ENCODE data around the gene ANKLE2.

Gene ANKLE2

DNA sequence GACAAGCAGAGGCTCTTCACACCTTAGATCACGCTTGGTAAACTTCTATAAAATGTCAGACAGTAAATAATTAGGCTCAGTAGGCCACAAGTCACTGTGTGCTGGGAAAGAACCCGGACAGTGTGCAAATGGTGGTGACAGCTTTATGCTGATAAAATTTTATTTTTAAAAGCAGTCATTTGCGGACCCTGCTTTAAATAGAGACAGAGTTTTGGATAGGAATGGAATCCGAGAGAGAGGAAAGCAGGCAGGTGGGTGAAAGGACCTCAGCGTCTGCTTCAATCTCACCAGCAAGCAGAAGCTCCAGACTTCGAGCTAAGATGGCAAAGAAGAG lies 21.4 kb downstream of the ANKLE2 start:
- H3K4me3 ChIP-seq (ENCODE audit: low read depth, low read length), result no peak overlapping the region
- TF ChIP-seq ZNF521 (tag by site-specific recombination; IDR thresholded peaks at IDR 0.05) (no peak), ZNF274 (IDR thresholded peaks at IDR 0.05; ENCODE audit: low read length) (no peak), ZNF274 (tag by site-specific recombination; IDR thresholded peaks at IDR 0.05; ENCODE audit: borderline replicate concordance) (no peak), ZNF433 (tag by site-specific recombination; IDR thresholded peaks at IDR 0.05; ENCODE audit: low read depth) (no peak), ZNF549 (tag by site-specific recombination; IDR thresholded peaks at IDR 0.05) (no peak), ZNF558 (tag by site-specific recombination; IDR thresholded peaks at IDR 0.05) (no peak), ZNF747 (tag by site-specific recombination; IDR thresholded peaks at IDR 0.05) (no peak), ZNF658 (tag by site-specific recombination; IDR thresholded peaks at IDR 0.05) (no peak), GLIS1 (tag by site-specific recombination; IDR thresholded peaks at IDR 0.05) (no peak), ZFP37 (tag by site-specific recombination; IDR thresholded peaks at IDR 0.05) (no peak), ZNF510 (tag by site-specific recombination; IDR thresholded peaks at IDR 0.05; ENCODE audit: insufficient replicate concordance) (no peak), ZNF837 (tag by site-specific recombination; IDR thresholded peaks at IDR 0.05) (no peak), PRDM1 (tag by site-specific recombination; IDR thresholded peaks at IDR 0.05) (no peak), ZFP3 (tag by site-specific recombination; IDR thresholded peaks at IDR 0.05; ENCODE audit: low read depth) (no peak)
- TF ChIP-seq, protein P1, sequence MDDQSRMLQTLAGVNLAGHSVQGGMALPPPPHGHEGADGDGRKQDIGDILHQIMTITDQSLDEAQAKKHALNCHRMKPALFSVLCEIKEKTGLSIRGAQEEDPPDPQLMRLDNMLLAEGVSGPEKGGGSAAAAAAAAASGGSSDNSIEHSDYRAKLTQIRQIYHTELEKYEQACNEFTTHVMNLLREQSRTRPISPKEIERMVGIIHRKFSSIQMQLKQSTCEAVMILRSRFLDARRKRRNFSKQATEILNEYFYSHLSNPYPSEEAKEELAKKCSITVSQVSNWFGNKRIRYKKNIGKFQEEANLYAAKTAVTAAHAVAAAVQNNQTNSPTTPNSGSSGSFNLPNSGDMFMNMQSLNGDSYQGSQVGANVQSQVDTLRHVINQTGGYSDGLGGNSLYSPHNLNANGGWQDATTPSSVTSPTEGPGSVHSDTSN (CRISPR knock-in tag; IDR thresholded peaks at IDR 0.05), result no peak
- TF ChIP-seq, protein P2, sequence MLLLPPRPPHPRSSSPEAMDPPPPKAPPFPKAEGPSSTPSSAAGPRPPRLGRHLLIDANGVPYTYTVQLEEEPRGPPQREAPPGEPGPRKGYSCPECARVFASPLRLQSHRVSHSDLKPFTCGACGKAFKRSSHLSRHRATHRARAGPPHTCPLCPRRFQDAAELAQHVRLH (tag by site-specific recombination; IDR thresholded peaks at IDR 0.05), result no peak
- TF ChIP-seq, protein P3, sequence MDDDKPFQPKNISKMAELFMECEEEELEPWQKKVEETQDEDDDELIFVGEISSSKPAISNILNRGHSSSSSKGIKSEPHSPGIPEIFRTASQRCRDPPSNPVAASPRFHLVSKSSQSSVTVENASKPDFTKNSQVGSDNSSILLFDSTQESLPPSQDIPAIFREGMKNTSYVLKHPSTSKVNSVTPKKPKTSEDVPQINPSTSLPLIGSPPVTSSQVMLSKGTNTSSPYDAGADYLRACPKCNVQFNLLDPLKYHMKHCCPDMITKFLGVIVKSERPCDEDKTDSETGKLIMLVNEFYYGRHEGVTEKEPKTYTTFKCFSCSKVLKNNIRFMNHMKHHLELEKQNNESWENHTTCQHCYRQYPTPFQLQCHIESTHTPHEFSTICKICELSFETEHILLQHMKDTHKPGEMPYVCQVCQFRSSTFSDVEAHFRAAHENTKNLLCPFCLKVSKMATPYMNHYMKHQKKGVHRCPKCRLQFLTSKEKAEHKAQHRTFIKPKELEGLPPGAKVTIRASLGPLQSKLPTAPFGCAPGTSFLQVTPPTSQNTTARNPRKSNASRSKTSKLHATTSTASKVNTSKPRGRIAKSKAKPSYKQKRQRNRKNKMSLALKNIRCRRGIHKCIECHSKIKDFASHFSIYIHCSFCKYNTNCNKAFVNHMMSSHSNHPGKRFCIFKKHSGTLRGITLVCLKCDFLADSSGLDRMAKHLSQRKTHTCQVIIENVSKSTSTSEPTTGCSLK (tag by site-specific recombination; IDR thresholded peaks at IDR 0.05), result no peak
- TF ChIP-seq, protein P4, sequence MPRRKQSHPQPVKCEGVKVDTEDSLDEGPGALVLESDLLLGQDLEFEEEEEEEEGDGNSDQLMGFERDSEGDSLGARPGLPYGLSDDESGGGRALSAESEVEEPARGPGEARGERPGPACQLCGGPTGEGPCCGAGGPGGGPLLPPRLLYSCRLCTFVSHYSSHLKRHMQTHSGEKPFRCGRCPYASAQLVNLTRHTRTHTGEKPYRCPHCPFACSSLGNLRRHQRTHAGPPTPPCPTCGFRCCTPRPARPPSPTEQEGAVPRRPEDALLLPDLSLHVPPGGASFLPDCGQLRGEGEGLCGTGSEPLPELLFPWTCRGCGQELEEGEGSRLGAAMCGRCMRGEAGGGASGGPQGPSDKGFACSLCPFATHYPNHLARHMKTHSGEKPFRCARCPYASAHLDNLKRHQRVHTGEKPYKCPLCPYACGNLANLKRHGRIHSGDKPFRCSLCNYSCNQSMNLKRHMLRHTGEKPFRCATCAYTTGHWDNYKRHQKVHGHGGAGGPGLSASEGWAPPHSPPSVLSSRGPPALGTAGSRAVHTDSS (tag by site-specific recombination; IDR thresholded peaks at IDR 0.05), result no peak
- TF ChIP-seq, protein P5, sequence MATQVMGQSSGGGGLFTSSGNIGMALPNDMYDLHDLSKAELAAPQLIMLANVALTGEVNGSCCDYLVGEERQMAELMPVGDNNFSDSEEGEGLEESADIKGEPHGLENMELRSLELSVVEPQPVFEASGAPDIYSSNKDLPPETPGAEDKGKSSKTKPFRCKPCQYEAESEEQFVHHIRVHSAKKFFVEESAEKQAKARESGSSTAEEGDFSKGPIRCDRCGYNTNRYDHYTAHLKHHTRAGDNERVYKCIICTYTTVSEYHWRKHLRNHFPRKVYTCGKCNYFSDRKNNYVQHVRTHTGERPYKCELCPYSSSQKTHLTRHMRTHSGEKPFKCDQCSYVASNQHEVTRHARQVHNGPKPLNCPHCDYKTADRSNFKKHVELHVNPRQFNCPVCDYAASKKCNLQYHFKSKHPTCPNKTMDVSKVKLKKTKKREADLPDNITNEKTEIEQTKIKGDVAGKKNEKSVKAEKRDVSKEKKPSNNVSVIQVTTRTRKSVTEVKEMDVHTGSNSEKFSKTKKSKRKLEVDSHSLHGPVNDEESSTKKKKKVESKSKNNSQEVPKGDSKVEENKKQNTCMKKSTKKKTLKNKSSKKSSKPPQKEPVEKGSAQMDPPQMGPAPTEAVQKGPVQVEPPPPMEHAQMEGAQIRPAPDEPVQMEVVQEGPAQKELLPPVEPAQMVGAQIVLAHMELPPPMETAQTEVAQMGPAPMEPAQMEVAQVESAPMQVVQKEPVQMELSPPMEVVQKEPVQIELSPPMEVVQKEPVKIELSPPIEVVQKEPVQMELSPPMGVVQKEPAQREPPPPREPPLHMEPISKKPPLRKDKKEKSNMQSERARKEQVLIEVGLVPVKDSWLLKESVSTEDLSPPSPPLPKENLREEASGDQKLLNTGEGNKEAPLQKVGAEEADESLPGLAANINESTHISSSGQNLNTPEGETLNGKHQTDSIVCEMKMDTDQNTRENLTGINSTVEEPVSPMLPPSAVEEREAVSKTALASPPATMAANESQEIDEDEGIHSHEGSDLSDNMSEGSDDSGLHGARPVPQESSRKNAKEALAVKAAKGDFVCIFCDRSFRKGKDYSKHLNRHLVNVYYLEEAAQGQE (tag by site-specific recombination; IDR thresholded peaks at IDR 0.05), result no peak
- ChIA-PET CTCF (interaction anchor here (0.6 kb wide), 1 partner anchor 10 kb away, joined by 6 read pairs; no protein-coding TSS in a partner anchor), POLR2A (interaction anchor here (1.2 kb wide), 1 partner anchor 15 kb away, joined by 3 read pairs; no protein-coding TSS in a partner anchor)
- H3K36me3 ChIP-seq (ENCODE audit: control insufficient read depth in 2 of 2, insufficient read depth in 1 of 2, low read length in 2 of 2), result peaks cover 70 to 97% of the 10 kb centered on the region in 2 experiments
- no peak overlapping the region for H3K27ac ChIP-seq (ENCODE audit: extremely low read depth, low read depth, low read length)
- H3K9me3 ChIP-seq (ENCODE audit: control insufficient read depth, insufficient read depth, low read depth, low read length), result no peaks in the 10 kb centered on the region
- H3K4me1 ChIP-seq (ENCODE audit: control insufficient read depth, insufficient read depth, low read length), result no peaks in the 10 kb centered on the region
